ENCODE data around the gene CCDC152. TPM values are rescaled to one million over a fixed set of nuclear protein-coding genes. Genes with fewer than 3 reads are reported as not detected.

CCDC152 gene
- total RNA-seq, 1 donor from 2014 or later: 4.9 TPM

Other genes starting within 250 kb of the CCDC152 start
- gene SELENOP, start 55.1 kb downstream of the CCDC152 start, total RNA-seq: not detected in 2 replicates